GM12865 (cell line): ENCODE measurements around the gene SLC66A2.

Source experiments
- DNase-seq: peaks from one replicate; pipeline ENCODE4 v3.0.0; 2010; ENCODE audit warnings: low read depth
- H3K4me3 ChIP-seq: 2 replicates; pipeline ENCODE4 v1.5.1; 2011; ENCODE audit warnings: mild to moderate bottlenecking, low read depth, low read length, control low read depth
- TF ChIP-seq, protein P1 (sequence below): IDR thresholded peaks from 2 replicates; pipeline ENCODE4 v1.5.1; 2011; ENCODE audit warnings: low read length, control low read depth, low read depth, inconsistent platforms; ENCODE audit not compliant: insufficient read depth; ENCODE audit errors: missing control alignments

The SLC66A2 gene

DNA sequence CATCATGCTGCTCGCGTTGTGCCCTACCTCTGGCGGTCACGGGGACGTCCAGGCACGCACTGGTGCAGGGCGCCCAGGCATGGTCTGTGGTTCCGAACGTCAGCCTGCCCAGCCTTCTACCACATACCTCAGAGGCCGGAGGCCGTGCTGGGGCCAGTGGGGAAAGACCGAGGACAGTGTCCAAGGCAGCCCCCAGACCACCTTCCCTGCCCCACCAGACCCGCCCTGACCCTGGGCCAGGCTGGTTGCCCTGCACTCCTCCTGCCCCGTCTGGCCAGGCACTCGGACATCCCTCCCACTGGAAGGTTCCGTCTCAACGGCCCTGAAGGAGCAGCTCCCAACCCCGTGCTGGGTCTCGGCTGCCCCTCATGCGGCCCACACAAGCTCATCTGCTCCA lies 32.8 kb downstream of the SLC66A2 start:
- TF ChIP-seq, protein P1, sequence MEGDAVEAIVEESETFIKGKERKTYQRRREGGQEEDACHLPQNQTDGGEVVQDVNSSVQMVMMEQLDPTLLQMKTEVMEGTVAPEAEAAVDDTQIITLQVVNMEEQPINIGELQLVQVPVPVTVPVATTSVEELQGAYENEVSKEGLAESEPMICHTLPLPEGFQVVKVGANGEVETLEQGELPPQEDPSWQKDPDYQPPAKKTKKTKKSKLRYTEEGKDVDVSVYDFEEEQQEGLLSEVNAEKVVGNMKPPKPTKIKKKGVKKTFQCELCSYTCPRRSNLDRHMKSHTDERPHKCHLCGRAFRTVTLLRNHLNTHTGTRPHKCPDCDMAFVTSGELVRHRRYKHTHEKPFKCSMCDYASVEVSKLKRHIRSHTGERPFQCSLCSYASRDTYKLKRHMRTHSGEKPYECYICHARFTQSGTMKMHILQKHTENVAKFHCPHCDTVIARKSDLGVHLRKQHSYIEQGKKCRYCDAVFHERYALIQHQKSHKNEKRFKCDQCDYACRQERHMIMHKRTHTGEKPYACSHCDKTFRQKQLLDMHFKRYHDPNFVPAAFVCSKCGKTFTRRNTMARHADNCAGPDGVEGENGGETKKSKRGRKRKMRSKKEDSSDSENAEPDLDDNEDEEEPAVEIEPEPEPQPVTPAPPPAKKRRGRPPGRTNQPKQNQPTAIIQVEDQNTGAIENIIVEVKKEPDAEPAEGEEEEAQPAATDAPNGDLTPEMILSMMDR, result no peak
- H3K4me3 ChIP-seq, result no peak overlapping the region
- no peak for DNase-seq

DNA sequence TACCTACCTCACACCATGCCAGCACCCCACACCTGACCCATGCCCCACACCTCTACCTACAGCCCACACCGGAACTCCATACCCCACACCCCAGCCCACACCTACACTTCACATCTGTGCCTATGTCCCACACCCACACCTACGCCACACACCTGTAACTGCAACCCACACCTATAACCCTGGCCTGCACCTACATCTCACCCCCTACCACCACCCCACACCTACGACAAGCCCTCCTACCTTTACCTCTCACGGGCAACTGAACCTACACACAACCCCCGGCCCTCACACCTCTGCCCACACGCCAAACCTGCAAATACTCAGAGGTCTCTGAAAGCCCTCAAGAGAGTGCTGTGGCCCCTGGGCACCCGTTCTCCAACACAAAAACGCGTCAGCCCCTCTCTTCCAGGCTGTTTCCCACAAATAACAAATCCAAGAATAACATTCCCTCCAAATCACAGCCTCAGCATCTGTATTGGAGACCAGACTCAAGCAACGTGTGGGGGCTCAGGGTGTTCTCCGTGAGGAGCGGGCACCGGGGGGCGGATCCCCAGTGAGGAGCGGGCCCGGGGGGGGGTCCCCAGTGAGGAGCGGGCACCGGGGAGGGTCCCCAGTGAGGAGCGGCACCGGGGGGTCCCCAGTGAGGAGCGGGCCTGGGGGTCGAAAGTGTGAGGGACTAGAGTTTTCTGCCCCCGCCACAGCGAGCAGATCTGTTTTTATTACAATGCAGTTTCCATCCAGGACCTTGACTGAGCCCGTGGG lies 33.4 kb downstream of the SLC66A2 start:
- no peak for DNase-seq
- no peak overlapping the region for H3K4me3 ChIP-seq
- TF ChIP-seq, protein P1, result no peak

DNA sequence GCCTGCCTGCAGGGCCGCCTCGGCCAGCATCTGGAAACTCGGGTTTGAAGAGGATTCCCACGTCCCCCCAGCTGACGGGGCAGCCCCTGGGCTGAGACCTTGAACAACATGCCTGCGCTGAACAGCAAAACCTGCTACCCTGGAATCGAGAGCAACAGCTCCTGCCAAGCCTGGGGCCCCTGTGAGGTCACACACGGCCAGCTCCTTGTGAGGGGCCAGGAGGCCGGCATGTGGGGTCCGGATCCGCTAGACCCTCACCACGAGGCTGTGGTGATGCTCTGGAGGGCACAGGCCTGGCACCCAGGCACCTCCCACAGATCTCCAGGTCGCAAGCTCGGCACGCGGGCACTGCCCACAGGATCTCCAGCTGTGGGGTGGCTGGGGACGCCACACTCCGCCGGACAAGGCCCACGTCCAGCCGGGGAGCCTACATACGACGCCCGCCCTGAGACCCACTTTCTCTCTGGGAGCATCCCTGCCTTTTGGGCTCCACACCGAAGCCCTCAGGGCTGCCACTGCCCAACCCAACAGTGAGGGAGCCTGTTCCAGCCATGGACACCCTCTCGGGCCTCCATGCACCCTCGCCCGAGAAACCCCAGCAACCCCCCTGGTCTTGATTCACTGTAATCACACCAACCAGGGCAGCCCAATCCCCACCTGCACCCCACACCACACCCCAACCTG lies 34.1 kb downstream of the SLC66A2 start:
- TF ChIP-seq, protein P1, result no peak
- no peak for DNase-seq
- H3K4me3 ChIP-seq, result no peak overlapping the region

DNA sequence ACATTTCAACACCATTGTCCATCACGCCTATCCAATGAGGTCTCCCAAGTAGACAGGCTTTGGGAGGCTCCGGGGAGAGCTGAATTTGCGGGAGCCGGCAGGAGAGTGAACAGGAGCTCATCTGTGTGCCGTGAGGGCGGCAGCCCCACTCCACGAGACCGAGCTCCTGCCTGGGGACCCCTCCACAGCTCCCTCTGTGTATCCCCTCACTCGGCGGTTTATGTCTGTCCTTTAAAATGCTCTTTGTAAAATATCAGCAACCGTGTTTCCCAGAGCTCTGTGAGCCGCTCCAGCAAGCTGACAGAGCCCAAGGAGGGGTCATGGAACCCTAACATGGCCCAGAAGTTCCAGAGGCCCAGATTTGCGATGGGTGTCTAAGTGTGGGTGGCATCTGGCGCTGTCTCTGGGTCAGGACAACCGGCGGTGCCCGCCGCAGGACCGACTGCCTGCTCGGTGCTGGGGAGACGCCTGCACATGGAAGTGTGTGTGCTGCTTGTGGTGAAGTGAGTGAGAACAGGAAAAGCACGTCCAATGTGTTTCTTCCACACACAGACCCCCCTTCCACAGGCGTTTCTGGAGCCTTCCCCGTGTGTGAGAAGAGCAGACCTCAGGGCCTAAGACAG lies 34.8 kb downstream of the SLC66A2 start:
- no peak for DNase-seq
- TF ChIP-seq, protein P1, result no peak
- H3K4me3 ChIP-seq, result no peak overlapping the region

DNA sequence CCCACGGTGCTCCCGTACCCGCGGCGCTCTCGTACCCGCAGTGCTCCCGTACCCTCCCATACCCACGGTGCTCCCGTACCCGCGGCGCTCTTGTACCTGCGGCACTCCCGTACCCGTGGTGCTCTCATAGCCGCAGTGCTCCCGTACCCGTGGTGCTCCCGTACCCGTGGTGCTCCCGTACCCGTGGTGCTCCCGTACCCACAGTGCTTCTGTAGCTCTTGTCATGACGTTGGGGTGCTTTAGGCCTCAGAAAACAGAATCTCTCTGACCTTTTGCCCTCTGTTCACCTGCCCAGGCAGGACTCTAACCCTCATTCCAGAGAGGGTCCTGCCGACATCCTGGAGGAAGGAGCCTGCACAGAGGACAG lies 35.3 kb downstream of the SLC66A2 start:
- TF ChIP-seq, protein P1, result no peak
- DNase-seq, result no peak
- no peak overlapping the region for H3K4me3 ChIP-seq

DNA sequence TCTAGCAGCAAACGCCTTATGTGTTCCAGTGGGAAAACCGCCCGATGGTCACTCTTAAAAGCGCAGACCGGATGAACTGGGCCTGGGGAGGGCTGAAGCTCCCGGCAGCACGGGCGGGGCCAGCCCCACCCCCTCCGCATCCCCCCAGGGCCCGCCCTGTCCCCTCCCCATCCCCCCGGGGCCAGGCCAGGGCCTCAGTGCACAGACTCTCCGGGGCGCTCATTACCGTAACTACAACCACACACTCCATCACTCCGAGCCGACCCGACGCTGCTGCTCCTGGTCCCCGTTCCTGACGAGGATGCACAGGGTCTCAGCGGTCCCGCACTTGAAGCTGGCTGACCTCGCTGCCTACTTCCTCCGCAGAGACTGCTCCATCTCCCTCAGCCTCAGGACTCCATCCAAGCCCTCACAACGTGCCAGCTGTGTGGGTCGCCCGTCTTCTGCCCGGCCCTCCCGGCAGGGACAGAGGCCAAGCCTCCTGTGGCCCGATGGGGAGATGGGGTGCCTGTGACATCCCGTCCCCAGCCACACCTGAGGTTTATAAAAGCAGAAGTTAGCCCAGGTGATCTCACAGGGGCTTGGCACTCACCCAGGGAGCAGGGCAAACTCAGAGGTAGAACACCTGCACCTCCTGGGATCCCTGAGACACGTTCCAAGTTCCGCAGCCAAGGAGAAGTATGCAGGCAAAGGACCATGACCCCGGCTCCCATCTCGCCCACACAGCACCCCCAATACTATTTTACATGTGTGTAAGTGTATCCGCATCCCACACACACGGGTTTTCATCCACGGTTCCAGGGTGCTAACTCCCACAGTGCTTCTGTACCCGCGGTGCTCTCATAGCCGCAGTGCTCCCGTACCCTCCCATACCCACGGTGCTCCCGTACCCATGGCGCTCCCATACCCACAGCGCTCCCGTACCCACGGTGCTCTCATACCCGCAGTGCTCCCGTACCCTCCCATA lies 36.0 kb downstream of the SLC66A2 start:
- no peak for DNase-seq
- H3K4me3 ChIP-seq, result no peak overlapping the region
- TF ChIP-seq, protein P1, result no peak
